GM12875 (cell line): ENCODE results near the gene FKBP1A.

ENCODE experiments used
- H3K4me3 ChIP-seq: one replicate; pipeline ENCODE4 v1.5.1; 2011; ENCODE audit warnings: low read depth, low read length, control low read depth
- CTCF ChIP-seq: IDR thresholded peaks from 2 replicates; pipeline ENCODE4 v1.5.1; 2011; ENCODE audit warnings: low read depth, mild to moderate bottlenecking, control low read depth, inconsistent platforms, low read length, moderate library complexity, borderline replicate concordance; ENCODE audit not compliant: insufficient read depth

Gene FKBP1A

GRCh38 chr20:1333462-1334369, 59.1 kb downstream of the FKBP1A start:
- H3K4me3 ChIP-seq = no peak overlapping the region
- TF ChIP-seq CTCF = no peak

- TF ChIP-seq CTCF = no peak
- no peak overlapping the region for H3K4me3 ChIP-seq
Observed at GRCh38 chr20:1332749-1333300, 60.0 kb downstream of the FKBP1A start.

- TF ChIP-seq CTCF = no peak
- no peak overlapping the region for H3K4me3 ChIP-seq
Observed at GRCh38 chr20:1331801-1332453, 60.9 kb downstream of the FKBP1A start.

GRCh38 chr20:1331101-1331500, 61.8 kb downstream of the FKBP1A start:
- no peak overlapping the region for H3K4me3 ChIP-seq
- TF ChIP-seq CTCF = no peak

GRCh38 chr20:1330075-1330830, 62.6 kb downstream of the FKBP1A start:
- TF ChIP-seq CTCF = no peak
- H3K4me3 ChIP-seq = no peak overlapping the region

- no peak within 1 kb of the TSS for H3K4me3 ChIP-seq
- no peak for TF ChIP-seq CTCF
Observed at GRCh38 chr20:1328680-1329330, 64.0 kb downstream of the FKBP1A start, which contains the start of gene SDCBP2. Gene SDCBP2 (minus strand): TSS chr20:1329139. CDS start chr20:1320416, 8,723 bp downstream.
